Liver (tissue), 9 donors: ENCODE results near the gene FAM83G. TPM values are rescaled to one million over a fixed set of nuclear protein-coding genes. Genes with fewer than 3 reads are reported as not detected.

ENCODE experiments used
- DNase-seq: peaks from one replicate; pipeline ENCODE4 v3.0.0-alpha.2; 2017; ENCODE audit warnings: low spot score
- H3K27ac ChIP-seq, 2 donors: one replicate each; pipeline ENCODE4 v1.7.0; 2013; ENCODE audit warnings: inconsistent platforms in 2 of 2, low read length in 2 of 2, control low read depth in 1 of 2, low read depth in 1 of 2, mild to moderate bottlenecking in 1 of 2
- H3K27me3 ChIP-seq, 4 donors: one replicate each; pipeline versions ENCODE4 v1.6.1 to v1.7.0; 2013; ENCODE audit warnings: low read length in 3 of 4, inconsistent platforms in 1 of 4, mild to moderate bottlenecking in 1 of 4, moderate library complexity in 1 of 4; ENCODE audit not compliant: control insufficient read depth in 4 of 4, insufficient read depth in 4 of 4
- H3K36me3 ChIP-seq, 4 donors: one replicate each; pipeline versions ENCODE4 v1.6.1 to v1.7.0; 2013; ENCODE audit warnings: low read length in 3 of 4, mild to moderate bottlenecking in 3 of 4, low read depth in 1 of 4, moderate library complexity in 1 of 4; ENCODE audit not compliant: control insufficient read depth in 4 of 4, insufficient read depth in 3 of 4
- H3K4me1 ChIP-seq, 4 donors: one replicate each; pipeline versions ENCODE4 v1.6.1 to v1.7.0; 2013; ENCODE audit warnings: low read length in 3 of 4, mild to moderate bottlenecking in 3 of 4, moderate library complexity in 1 of 4; ENCODE audit not compliant: control insufficient read depth in 4 of 4, insufficient read depth in 4 of 4
- H3K4me3 ChIP-seq, 3 donors: one replicate each; pipeline versions ENCODE4 v1.6.1 to v1.7.0; 2013; ENCODE audit warnings: low read length in 3 of 3, control low read depth in 1 of 3, low read depth in 1 of 3, mild to moderate bottlenecking in 1 of 3
- H3K9ac ChIP-seq, 2 donors: one replicate each; pipeline ENCODE4 v1.7.0; 2013; ENCODE audit warnings: low read length in 2 of 2, mild to moderate bottlenecking in 2 of 2, moderate library complexity in 2 of 2, control low read depth in 1 of 2, low read depth in 1 of 2
- H3K9me3 ChIP-seq, 4 donors: one replicate each; pipeline versions ENCODE4 v1.6.1 to v1.7.0; 2013; ENCODE audit warnings: low read length in 3 of 4; ENCODE audit not compliant: control insufficient read depth in 4 of 4
- CTCF ChIP-seq: fragments of 150-350 bp; IDR thresholded peaks from 2 replicates; pipeline ENCODE4 v1.5.1; 2017; ENCODE audit warnings: improper control_type of control experiment, low read depth, low read length; ENCODE audit not compliant: missing input control
- EGR1 ChIP-seq, 2 donors: IDR thresholded peaks; 2 replicates each; pipeline ENCODE4 v1.6.1; 2016 to 2018; ENCODE audit warnings: antibody characterized with exemption in 2 of 2, low read depth in 2 of 2
- FOXA1 ChIP-seq: IDR thresholded peaks from 2 replicates; pipeline ENCODE4 v1.6.1; 2016; ENCODE audit warnings: antibody characterized with exemption
- FOXA2 ChIP-seq: IDR thresholded peaks from 2 replicates; pipeline ENCODE4 v1.6.1; 2016; ENCODE audit warnings: antibody characterized with exemption
- GABPA ChIP-seq, 2 donors: IDR thresholded peaks in 1 of 2; conservative IDR thresholded peaks in 1 of 2; 2 replicates each; pipeline ENCODE4 v1.6.1; 2016; ENCODE audit warnings: antibody characterized with exemption in 2 of 2, mild to moderate bottlenecking in 1 of 2, moderate library complexity in 1 of 2
- HNF4A ChIP-seq, 2 donors: conservative IDR thresholded peaks; 2 replicates each; pipeline ENCODE4 v1.6.1; 2016; ENCODE audit warnings: antibody characterized with exemption in 2 of 2, mild to moderate bottlenecking in 2 of 2
- HNF4G ChIP-seq: IDR thresholded peaks from 2 replicates; pipeline ENCODE4 v1.6.1; 2016; ENCODE audit warnings: antibody characterized with exemption
- JUND ChIP-seq, 2 donors: IDR thresholded peaks; 2 replicates each; pipeline ENCODE4 v1.6.1; 2016; ENCODE audit warnings: antibody characterized with exemption in 2 of 2
- MAX ChIP-seq: IDR thresholded peaks from 2 replicates; pipeline ENCODE4 v1.6.1; 2016; ENCODE audit warnings: antibody characterized with exemption
- NR2F2 ChIP-seq: IDR thresholded peaks from 2 replicates; pipeline ENCODE4 v1.6.1; 2016; ENCODE audit warnings: antibody characterized with exemption
- RAD21 ChIP-seq, 2 donors: IDR thresholded peaks; 2 replicates each; pipeline ENCODE4 v1.6.1; 2016; ENCODE audit warnings: antibody characterized with exemption in 2 of 2, mild to moderate bottlenecking in 2 of 2
- RXRA ChIP-seq, 2 donors: IDR thresholded peaks; 2 replicates each; pipeline ENCODE4 v1.6.1; 2017 to 2018; ENCODE audit warnings: antibody characterized with exemption in 2 of 2, mild to moderate bottlenecking in 1 of 2
- SP1 ChIP-seq: IDR thresholded peaks from 2 replicates; pipeline ENCODE4 v1.6.1; 2018; ENCODE audit warnings: antibody characterized with exemption, mild to moderate bottlenecking
- TAF1 ChIP-seq: conservative IDR thresholded peaks from 2 replicates; pipeline ENCODE4 v1.6.1; 2016; ENCODE audit warnings: antibody characterized with exemption, mild to moderate bottlenecking
- YY1 ChIP-seq: IDR thresholded peaks from 2 replicates; pipeline ENCODE4 v1.6.1; 2016; ENCODE audit warnings: antibody characterized with exemption, mild to moderate bottlenecking
- WGBS: extraction: QIAGEN DNeasy Blood & Tissue Kit; methylation state at CpG from one replicate; pipeline ENCODE4 v1.1.7; 2013; 5-methylcytosine and 5-hydroxymethylcytosine counted together
- polyA plus RNA-seq, 2 donors: library from polyadenylated mRNA; stranded (reverse) in 1 of 2; unstranded in 1 of 2; fragments of 200-250 nt in 1 of 2; fragments of >200 nt in 1 of 2; fragmentation: Nextera tagmentation in 1 of 2; extraction: Ambion mirVana in 1 of 2; gene quantifications; one replicate each; pipeline versions ENCODE4 v1.2.1 to v1.2.3, GENCODE V29; 2013 to 2015
- total RNA-seq, 2 donors: library from RNA; depleted of rRNA; stranded (reverse); fragments of >200 nt; gene quantifications; one replicate each; pipeline ENCODE4 v1.2.3, GENCODE V29; 2014
- TF ChIP-seq, protein P1 (sequence below): IDR thresholded peaks from 2 replicates; pipeline ENCODE4 v1.6.1; 2016; ENCODE audit warnings: antibody characterized with exemption
- TF ChIP-seq, protein P2 (sequence below): IDR thresholded peaks from 2 replicates; pipeline ENCODE4 v1.6.1; 2016; ENCODE audit warnings: antibody characterized with exemption, mild to moderate bottlenecking
- donor health status: healthy.
- donor health status: healthy.
- donor health status: healthy.
- donor health status: healthy.
- donor health status: healthy.

FAM83G gene
- total and polyA plus RNA-seq, 4 donors: 5.2 to 25.0 (median 11.5) TPM

DNA sequence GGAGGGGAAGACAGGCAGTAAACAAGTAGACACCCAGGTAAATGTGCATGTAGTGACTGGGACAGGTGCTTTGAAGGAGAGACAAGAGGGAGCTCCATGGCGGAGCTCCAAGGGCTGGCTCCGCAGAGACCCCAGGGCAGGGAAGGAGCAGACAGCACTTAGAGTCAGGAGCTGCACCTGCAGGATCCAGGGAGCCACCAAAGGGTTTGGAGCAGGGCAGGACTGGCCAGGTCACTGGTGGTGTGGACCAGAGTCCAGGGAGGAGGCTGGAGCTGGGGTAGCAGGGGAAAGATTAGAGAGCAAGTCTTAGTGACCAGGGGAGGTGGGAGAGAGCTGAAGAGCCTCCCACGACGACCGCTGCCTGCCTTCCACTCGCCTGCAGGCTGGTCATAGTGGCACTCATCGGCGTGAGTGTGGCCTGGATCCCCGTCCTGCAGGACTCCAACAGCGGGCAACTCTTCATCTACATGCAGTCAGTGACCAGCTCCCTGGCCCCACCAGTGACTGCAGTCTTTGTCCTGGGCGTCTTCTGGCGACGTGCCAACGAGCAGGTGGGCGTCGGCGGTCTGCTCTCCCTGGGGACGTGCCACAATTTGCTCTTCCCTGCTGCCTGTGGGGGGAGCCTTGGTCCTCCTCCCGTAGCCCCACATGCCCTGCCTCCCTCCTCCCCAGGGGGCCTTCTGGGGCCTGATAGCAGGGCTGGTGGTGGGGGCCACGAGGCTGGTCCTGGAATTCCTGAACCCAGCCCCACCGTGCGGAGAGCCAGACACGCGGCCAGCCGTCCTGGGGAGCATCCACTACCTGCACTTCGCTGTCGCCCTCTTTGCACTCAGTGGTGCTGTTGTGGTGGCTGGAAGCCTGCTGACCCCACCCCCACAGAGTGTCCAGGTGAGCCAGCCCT, 14.7 kb upstream of the FAM83G start (continued):
- TF ChIP-seq SP1 (no peak), MAX (no peak), TAF1 (no peak), HNF4A (conservative IDR thresholded peaks at IDR 0.05) (no peak)

GRCh38 chr17:19018600-19018950, 14.0 kb upstream of the FAM83G start:
- H3K4me1 ChIP-seq: peaks cover 0 to 5% (median 1%) of the 10 kb centered on the region in 4 donors
- DNase-seq: no peak
- no peaks in the 10 kb centered on the region for H3K36me3 ChIP-seq
- H3K9ac ChIP-seq: no peak overlapping the region
- TF ChIP-seq RXRA (IDR thresholded peaks at IDR 0.05): no peak
- TF ChIP-seq FOXA2: no peak
- no peak for TF ChIP-seq HNF4G
- no peak for TF ChIP-seq HNF4A (conservative IDR thresholded peaks at IDR 0.05)
- TF ChIP-seq RAD21 (IDR thresholded peaks at IDR 0.05): no peak
- TF ChIP-seq FOXA1: no peak
- TF ChIP-seq EGR1 (IDR thresholded peaks at IDR 0.05; ENCODE audit: low read depth in 2 of 2): no peak
- no peak for TF ChIP-seq MAX
- TF ChIP-seq TAF1: no peak
- TF ChIP-seq, protein P1, sequence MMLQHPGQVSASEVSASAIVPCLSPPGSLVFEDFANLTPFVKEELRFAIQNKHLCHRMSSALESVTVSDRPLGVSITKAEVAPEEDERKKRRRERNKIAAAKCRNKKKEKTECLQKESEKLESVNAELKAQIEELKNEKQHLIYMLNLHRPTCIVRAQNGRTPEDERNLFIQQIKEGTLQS: no peak
- no peak for TF ChIP-seq JUND (IDR thresholded peaks at IDR 0.05)
- TF ChIP-seq SP1: no peak
- TF ChIP-seq, protein P2, sequence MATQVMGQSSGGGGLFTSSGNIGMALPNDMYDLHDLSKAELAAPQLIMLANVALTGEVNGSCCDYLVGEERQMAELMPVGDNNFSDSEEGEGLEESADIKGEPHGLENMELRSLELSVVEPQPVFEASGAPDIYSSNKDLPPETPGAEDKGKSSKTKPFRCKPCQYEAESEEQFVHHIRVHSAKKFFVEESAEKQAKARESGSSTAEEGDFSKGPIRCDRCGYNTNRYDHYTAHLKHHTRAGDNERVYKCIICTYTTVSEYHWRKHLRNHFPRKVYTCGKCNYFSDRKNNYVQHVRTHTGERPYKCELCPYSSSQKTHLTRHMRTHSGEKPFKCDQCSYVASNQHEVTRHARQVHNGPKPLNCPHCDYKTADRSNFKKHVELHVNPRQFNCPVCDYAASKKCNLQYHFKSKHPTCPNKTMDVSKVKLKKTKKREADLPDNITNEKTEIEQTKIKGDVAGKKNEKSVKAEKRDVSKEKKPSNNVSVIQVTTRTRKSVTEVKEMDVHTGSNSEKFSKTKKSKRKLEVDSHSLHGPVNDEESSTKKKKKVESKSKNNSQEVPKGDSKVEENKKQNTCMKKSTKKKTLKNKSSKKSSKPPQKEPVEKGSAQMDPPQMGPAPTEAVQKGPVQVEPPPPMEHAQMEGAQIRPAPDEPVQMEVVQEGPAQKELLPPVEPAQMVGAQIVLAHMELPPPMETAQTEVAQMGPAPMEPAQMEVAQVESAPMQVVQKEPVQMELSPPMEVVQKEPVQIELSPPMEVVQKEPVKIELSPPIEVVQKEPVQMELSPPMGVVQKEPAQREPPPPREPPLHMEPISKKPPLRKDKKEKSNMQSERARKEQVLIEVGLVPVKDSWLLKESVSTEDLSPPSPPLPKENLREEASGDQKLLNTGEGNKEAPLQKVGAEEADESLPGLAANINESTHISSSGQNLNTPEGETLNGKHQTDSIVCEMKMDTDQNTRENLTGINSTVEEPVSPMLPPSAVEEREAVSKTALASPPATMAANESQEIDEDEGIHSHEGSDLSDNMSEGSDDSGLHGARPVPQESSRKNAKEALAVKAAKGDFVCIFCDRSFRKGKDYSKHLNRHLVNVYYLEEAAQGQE: no peak
- WGBS: 88% methylated on average over 6 of the region's 6 CpGs
- H3K27ac ChIP-seq: no peak overlapping the region
- H3K4me3 ChIP-seq: no peak overlapping the region
- H3K9me3 ChIP-seq: no peaks in the 10 kb centered on the region
- no peaks in the 10 kb centered on the region for H3K27me3 ChIP-seq

- 84% methylated on average over 16 of the region's 16 CpGs for WGBS
- TF ChIP-seq EGR1 (IDR thresholded peaks at IDR 0.05; ENCODE audit: low read depth in 2 of 2): no peak
- no peak for TF ChIP-seq CTCF
- no peak for TF ChIP-seq HNF4G
- TF ChIP-seq RXRA (IDR thresholded peaks at IDR 0.05): no peak
- TF ChIP-seq JUND (IDR thresholded peaks at IDR 0.05): no peak
- TF ChIP-seq NR2F2: no peak
- no peak for TF ChIP-seq SP1
- TF ChIP-seq YY1: no peak
- TF ChIP-seq, protein P1: no peak
- TF ChIP-seq, protein P2: no peak
- no peak for TF ChIP-seq FOXA2
- no peak for TF ChIP-seq GABPA (IDR thresholded peaks at IDR 0.05 in 1 of 2, conservative IDR thresholded peaks at IDR 0.05 in 1 of 2)
- Histone ChIP-seq H3K9ac (no peak overlapping the region), H3K27ac (no peak overlapping the region), H3K9me3 (no peaks in the 10 kb centered on the region), H3K27me3 (no peaks in the 10 kb centered on the region), H3K4me3 (no peak overlapping the region), H3K4me1 (peaks cover 0 to 5% (median 1%) of the 10 kb centered on the region in 4 donors), H3K36me3 (no peaks in the 10 kb centered on the region)
- DNase-seq: no peak
Measured at GRCh38 chr17:19017804-19018599, 13.4 kb upstream of the FAM83G start.
